Camera-type eye (tissue), 1 donor: ENCODE data around the gene RGS7. TPM values are rescaled to one million over a fixed set of nuclear protein-coding genes. Genes with fewer than 3 reads are reported as not detected.

ENCODE experiments used
- total RNA-seq: library from RNA; depleted of rRNA; stranded (reverse); fragments of >200 nt; gene quantifications from one replicate; pipeline ENCODE4 v1.2.3, GENCODE V29; 2014

Gene RGS7
- total RNA-seq, result 8.0 TPM

GRCh38 chr1:241356519-241357365, at the start of gene RGS7:
RGS7 (minus strand) TSS chr1:241357205.

Other genes starting within 250 kb of the RGS7 start
- 53.0 TPM for gene FH, start 162.6 kb upstream of the RGS7 start, total RNA-seq
- gene KMO, start 175.2 kb upstream of the RGS7 start, total RNA-seq, result 12.8 TPM